Activated CD8-positive, alpha-beta memory T cell treated with anti-CD3 and anti-CD28 coated beads for 1 hour (primary cell): ENCODE measurements around the gene LONRF2.

Experiments
- DNase-seq, 2 donors: peaks; one replicate each; pipeline ENCODE4 v3.0.0-alpha.2; 2020; ENCODE audit warnings: low read depth in 1 of 2; ENCODE audit errors: extremely low read depth in 1 of 2

LONRF2 gene

DNA sequence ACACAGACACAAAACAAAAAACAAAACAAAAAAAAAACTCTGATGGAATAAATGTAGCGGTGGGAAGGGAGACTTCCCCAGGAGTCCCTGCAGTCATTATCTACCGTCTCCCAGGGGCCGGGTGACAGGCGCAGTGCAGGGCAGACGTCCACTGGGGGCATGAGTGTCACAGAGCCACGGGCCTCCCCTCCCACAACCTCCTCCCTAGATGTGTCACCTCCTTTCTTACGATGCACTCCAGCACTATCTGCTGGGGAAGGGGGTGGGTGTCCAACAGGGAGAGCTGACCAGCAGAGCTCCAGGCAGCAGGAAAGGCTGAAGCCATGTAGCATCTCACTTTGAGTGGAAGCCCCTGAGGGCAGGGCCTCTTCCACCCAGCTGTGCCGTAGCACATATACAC lies 84.5 kb downstream of the LONRF2 start:
- no peak for DNase-seq

DNA sequence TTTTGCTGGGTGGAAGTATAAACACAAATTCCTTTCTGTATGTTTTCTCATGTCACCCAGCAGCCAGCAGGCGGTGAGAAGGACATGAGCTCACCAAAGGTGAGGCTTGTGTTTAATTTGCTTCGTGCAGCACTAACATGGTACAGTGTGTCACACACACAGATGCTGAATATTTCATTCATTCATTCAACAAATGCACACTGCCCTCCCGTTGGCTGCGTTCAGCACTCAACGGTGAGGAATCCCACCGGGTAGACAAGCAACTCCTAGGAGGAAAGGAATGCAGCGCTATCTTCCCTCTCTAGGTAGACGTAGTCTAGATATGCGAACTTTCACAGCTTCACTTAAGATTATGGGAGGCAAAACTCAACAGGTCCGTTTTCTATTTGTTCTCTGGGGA lies 85.1 kb downstream of the LONRF2 start:
- DNase-seq, result no peak

DNA sequence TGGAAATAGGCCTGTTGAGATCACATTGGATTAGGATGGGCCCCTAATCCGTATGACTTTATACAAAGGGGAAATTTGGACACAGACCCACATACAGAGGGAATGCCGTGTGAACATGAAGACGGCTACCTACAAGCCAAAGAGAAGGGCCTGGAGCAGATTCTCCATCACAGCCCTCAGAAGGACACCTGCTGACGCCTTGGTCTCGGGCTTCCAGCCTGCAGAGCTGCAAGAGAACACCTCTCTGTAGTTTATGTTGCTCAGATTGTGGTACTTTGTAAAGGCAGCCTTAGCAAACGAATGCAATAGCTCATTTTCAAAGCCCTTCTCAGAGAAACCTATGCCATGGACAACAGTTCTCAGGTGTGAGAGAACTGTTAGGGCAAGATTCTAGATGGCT lies 86.1 kb downstream of the LONRF2 start:
- DNase-seq, result no peak

DNA sequence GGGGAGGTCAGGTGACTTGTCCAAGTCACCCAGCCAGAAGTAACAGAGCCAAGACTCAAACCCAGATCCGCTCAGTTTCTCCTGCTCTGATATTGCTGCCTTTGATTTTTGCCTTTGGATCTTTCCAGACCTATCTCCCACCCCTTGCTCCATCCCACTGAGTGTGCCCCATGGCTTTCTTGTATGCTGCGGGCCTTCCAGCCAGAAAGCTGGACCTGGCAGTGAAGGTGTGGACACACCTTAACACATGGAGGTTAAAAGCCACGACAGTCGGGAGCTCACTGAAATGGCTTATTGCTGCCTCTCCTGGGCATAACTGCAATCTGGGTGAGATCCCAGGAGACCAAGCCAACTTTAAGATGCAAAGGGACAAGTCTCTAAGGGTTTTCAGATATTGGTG lies 86.7 kb downstream of the LONRF2 start:
- DNase-seq, result no peak

DNA sequence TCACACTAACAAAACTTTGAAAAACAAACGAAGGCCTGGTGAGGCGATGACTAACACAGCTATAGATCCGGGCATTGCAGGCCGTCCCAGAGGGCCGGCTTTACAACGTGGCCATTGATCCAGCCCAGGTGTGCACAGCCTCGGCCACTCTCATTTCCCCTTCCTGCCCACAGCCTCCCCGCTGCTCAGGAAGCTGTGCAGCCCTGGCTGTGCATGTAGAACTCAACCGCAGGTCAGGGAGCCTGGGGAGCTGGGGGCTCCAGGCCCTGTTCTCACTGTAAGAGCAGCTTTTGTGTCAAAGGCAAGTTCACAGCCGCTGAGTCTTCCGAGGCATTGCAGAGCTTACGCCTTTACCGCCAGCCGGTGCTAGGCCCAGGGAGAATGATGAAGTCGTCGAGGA lies 87.2 kb downstream of the LONRF2 start:
- DNase-seq, result peak in 1 of 2 donors; percentile 1

DNA sequence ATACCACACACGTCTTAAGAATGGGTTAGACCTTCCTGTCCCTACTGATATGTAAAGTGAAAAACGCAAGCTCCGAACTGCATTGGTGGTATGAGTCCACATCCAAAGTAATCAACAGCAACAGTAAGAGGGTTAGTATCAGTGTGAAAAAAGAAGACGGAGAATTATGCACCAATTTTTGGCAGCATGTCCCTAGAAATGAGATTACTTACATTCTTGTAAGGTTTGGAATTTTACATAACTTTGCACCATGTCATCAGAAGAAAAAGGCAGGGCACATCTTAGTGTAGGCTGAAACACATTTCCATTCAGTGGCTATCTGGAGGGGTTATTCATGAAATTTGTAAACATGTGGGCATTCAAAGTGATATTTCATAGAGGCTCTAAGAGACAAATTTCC lies 88.2 kb downstream of the LONRF2 start:
- DNase-seq, result no peak

DNA sequence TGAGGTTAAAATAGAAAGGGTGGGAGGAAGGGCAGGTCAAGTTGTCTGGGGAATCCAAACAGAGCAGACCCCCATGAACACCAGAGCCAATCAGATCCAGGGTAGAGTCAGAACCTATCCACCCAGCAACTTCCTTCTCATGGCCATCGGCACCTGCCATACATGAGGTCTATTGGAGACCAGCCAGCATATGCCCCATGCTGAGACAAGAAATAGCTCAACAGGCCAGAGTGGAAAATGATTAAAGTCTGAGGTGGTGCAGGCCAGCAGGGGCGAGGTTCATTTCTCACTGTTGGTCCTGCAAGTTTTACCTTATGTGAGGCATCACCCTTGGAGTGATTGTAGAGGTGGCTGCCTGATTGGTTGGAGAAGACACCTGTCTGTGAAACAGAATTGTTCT lies 89.2 kb downstream of the LONRF2 start:
- no peak for DNase-seq

DNA sequence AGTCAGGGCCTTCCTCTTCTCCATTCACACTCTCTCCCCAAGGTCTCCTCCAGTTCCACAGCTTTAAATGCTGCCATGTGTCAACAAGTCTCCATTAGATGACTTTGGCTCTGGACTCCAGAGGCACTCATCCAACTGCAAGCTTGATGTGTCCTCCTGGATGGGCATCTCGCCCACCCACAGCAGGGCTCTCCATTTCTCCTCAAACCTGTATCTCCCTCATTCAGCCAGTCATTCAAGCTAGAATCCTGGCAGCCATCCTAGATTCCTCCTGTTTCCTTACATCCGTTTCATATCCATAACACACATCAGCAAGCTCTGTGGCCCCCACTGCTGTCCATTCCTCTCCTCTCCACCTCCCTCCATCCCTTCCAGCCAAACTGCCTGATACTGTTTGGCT lies 91.5 kb downstream of the LONRF2 start:
- no peak for DNase-seq

DNA sequence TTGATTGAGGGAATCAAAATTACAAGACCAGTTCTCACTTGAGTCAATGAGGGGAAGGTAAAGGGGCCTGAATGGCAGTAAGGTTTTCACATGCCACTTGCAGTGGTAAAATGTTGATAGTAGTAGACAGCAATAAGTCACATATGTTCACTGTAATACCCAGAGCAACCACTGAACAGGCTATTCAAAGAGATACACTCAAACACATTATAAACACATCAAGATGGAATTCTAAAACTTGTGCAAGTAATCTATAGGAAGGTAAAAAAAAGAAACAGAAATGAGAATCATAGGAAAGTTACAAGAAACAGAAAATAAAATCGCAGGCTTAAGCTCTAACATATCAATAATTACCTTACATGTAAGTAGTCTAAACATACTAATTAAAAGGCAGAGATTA lies 93.3 kb downstream of the LONRF2 start:
- no peak for DNase-seq

DNA sequence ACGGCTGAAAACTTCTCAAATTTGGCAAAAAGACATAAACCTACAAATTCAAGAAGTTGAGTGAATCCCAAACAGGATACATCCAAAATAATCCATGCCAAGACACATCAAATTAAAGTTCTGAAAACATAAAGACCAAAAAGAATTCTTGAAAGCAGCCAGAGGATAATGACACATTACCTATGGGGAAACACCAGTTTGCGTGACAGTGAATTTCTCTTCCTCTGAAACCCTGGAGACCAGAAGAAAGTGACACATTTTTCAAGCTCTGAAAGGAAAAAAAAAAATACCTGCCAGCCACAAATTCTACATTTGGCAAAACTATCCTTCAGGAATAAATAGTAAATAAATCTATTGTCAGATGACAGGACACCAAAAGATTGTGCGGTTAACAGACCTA lies 93.9 kb downstream of the LONRF2 start:
- no peak for DNase-seq

DNA sequence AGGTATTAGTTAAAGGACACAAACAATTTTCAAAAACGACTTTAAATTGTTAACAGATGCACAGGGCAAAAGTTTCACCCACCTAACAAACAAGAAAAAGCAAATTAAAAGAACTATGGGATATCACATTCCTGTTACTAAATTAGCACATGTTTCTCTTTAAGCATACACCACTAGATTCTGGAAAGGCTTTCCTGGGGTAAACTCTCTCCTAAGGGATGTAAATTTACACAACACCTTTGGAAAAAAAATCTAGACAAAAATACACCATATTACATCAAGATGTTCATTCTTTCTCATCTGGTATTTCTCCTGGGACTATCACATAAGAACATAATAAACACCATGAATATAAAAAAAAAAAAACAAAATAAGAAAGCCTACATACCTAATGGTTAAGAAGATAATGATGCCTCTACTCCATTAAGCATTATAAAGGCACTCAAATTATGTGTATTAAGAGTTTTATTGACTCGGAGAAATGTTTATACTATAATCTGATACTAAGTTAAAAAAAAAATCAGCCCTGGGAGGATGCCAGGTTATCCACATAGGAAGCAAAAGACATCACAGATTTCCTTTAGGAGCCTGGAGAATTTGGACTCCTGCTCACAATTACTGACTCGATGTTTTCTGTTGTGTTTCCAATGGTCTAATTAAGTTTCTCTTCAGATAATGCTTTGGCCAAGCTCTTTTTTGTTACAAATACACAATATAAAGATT lies 97.2 kb downstream of the LONRF2 start:
- DNase-seq, result no peak

DNA sequence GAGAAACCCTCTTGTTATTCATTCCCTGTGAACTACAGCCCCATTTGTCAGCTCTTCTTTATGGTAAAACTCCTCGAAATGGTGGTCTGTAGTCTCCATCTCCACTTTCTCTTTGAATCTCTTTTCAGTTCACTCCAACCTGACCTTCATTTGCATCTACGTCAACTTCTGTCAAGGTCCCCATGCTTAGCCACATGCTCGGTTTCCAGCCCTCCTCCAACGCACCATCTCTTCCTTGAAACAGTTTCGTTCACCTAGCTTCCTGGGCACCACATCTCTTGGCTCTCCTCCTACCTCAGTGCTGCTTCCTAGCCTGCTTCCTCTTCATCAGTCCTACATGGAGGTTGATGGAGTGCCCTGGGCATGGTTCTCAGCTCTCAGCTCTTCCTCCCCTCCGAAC lies 98.8 kb downstream of the LONRF2 start:
- DNase-seq, result no peak
